SK-N-SH (cell line): ENCODE measurements around the gene UMOD. TPM values are rescaled to one million over a fixed set of nuclear protein-coding genes. Genes with fewer than 3 reads are reported as not detected.

Source experiments
- CTCF ChIA-PET: fragments of 300-600, 350-600 bp; formaldehyde crosslinking; extraction: SDS; loops from one replicate; lab custom pipeline; 2021; lab: Yijun Ruan, JAX
- POLR2A ChIA-PET: fragments of 350-600 bp; sonication (Branson Sonifier 250); formaldehyde crosslinking; extraction: SDS; loops from one replicate; lab custom pipeline; 2020; ENCODE audit warnings: antibody characterized with exemption, inconsistent platforms; lab: Yijun Ruan, JAX
- DNase-seq: peaks from one replicate; pipeline ENCODE4 v3.0.0; 2012
- H2AFZ ChIP-seq: fragments of 200-600 bp; sonication (generic); 2 replicates; pipeline ENCODE4 v1.8.1; 2016; ENCODE audit warnings: antibody characterized with exemption, mild to moderate bottlenecking, low read depth
- H3F3A ChIP-seq: fragments of 200-600 bp; sonication (generic); replicated peaks from 2 replicates; pipeline ENCODE3; 2016; ENCODE audit warnings: antibody characterized with exemption, mild to moderate bottlenecking; ENCODE audit not compliant: insufficient read depth
- H3K27ac ChIP-seq, 2 experiments: fragments of 200-500 bp in 1 of 2; fragments of 200-600 bp in 1 of 2; sonication (Bioruptor generic) in 1 of 2; sonication (generic), shearing (Covaris generic) in 1 of 2; 2 replicates each; pipeline versions ENCODE4 v1.5.1 to v1.6.1; 2014 to 2016; ENCODE audit warnings: low read depth in 2 of 2, inconsistent platforms in 1 of 2, low read length in 1 of 2, mild to moderate bottlenecking in 1 of 2, mixed read lengths in 1 of 2
- H3K27me3 ChIP-seq: fragments of 200-600 bp; sonication (generic), shearing (Covaris generic); 2 replicates; pipeline ENCODE4 v1.6.1; 2016; ENCODE audit warnings: mixed run types; ENCODE audit not compliant: insufficient read depth
- H3K36me3 ChIP-seq, 2 experiments: fragments of 200-500 bp in 1 of 2; fragments of 200-600 bp in 1 of 2; sonication (Bioruptor generic) in 1 of 2; sonication (generic) in 1 of 2; replicated peaks in 1 of 2; 2 replicates each; pipeline versions ENCODE3 to v1.5.1; 2014 to 2016; ENCODE audit warnings: low read length in 1 of 2, mild to moderate bottlenecking in 1 of 2; ENCODE audit not compliant: insufficient read depth in 2 of 2, control insufficient read depth in 1 of 2
- H3K4me1 ChIP-seq, 2 experiments: fragments of 200-500 bp in 1 of 2; fragments of 200-600 bp in 1 of 2; sonication (Bioruptor generic) in 1 of 2; sonication (generic), shearing (Covaris generic) in 1 of 2; 2 replicates each; pipeline versions ENCODE4 v1.5.1 to v1.6.1; 2014 to 2016; ENCODE audit warnings: low read depth in 1 of 2, low read length in 1 of 2, mixed run types in 1 of 2; ENCODE audit not compliant: insufficient read depth in 2 of 2, control insufficient read depth in 1 of 2
- H3K4me2 ChIP-seq: fragments of 200-600 bp; sonication (generic), shearing (Covaris generic); 2 replicates; pipeline ENCODE4 v1.6.1; 2017; ENCODE audit warnings: mixed run types
- H3K4me3 ChIP-seq, 2 experiments: fragments of 200-500 bp in 1 of 2; fragments of 200-600 bp in 1 of 2; sonication (Bioruptor generic) in 1 of 2; sonication (generic), shearing (Covaris generic) in 1 of 2; 2 replicates each; pipeline versions ENCODE4 v1.5.1 to v1.8.1; 2014 to 2016; ENCODE audit warnings: low read depth in 2 of 2, inconsistent platforms in 1 of 2, low read length in 1 of 2, mild to moderate bottlenecking in 1 of 2, mixed read lengths in 1 of 2, moderate library complexity in 1 of 2
- H3K79me2 ChIP-seq: fragments of 200-600 bp; sonication (generic); 2 replicates; pipeline ENCODE4 v1.8.1; 2017; ENCODE audit warnings: mild to moderate bottlenecking; ENCODE audit not compliant: insufficient read depth
- H3K9ac ChIP-seq: fragments of 200-600 bp; sonication (generic); 2 replicates; pipeline ENCODE4 v1.6.1; 2017; ENCODE audit warnings: mixed run types
- H3K9me2 ChIP-seq: fragments of 200-600 bp; sonication (generic); 2 replicates; pipeline ENCODE4 v1.6.1; 2017; ENCODE audit warnings: mixed run types
- H3K9me3 ChIP-seq: fragments of 200-600 bp; sonication (generic); 2 replicates; pipeline ENCODE4 v1.6.1; 2017; ENCODE audit warnings: mixed run types, mild to moderate bottlenecking, moderate library complexity
- H4K20me1 ChIP-seq: fragments of 200-600 bp; sonication (generic); 2 replicates; pipeline ENCODE4 v1.6.1; 2017; ENCODE audit warnings: mild to moderate bottlenecking, mixed run types; ENCODE audit not compliant: insufficient read depth
- FOSL2 ChIP-seq: IDR thresholded peaks from 2 replicates; pipeline ENCODE4 v1.4.0; 2012; ENCODE audit warnings: low read depth, mild to moderate bottlenecking, moderate library complexity, borderline replicate concordance
- FOXJ3 ChIP-seq: sonication (generic); formaldehyde crosslinking; IDR thresholded peaks from 2 replicates; pipeline ENCODE4 v1.5.1; 2020; ENCODE audit warnings: mild to moderate bottlenecking, missing genetic modification reagents
- GATA2 ChIP-seq: sonication (generic); formaldehyde crosslinking; IDR thresholded peaks from 2 replicates; pipeline ENCODE4 v1.5.0; 2020; ENCODE audit warnings: mild to moderate bottlenecking, missing genetic modification reagents
- MEF2A ChIP-seq: IDR thresholded peaks from 2 replicates; pipeline ENCODE4 v1.4.0; 2012; ENCODE audit warnings: low read depth, borderline replicate concordance
- RFX5 ChIP-seq: IDR thresholded peaks from 2 replicates; pipeline ENCODE4 v1.6.1; 2012; ENCODE audit warnings: mild to moderate bottlenecking, improper control_type of control experiment, low read length
- SIN3A ChIP-seq: IDR thresholded peaks from 2 replicates; pipeline ENCODE4 v1.6.1; 2012; ENCODE audit warnings: low read depth, mild to moderate bottlenecking, low read length, moderate library complexity, borderline replicate concordance
- TCF12 ChIP-seq: IDR thresholded peaks from 2 replicates; pipeline ENCODE4 v1.4.0; 2012
- WGBS: methylation state at CpG from one replicate; pipeline ENCODE4 v1.1.6; 2017; ENCODE audit warnings: low lambda C conversion rate; 5-methylcytosine and 5-hydroxymethylcytosine counted together
- polyA plus RNA-seq, 3 experiments: library from polyadenylated mRNA; depleted of rRNA; stranded (reverse); fragments of >200 nt; gene quantifications; 2 replicates each; pipeline ENCODE4 v1.2.3, GENCODE V29; 2012
- TF ChIP-seq, protein P1 (sequence below): IDR thresholded peaks from 2 replicates; pipeline ENCODE4; 2012
- TF ChIP-seq, protein P2 (sequence below): IDR thresholded peaks from 2 replicates; pipeline ENCODE4 v1.4.0; 2012; ENCODE audit warnings: low read depth

UMOD gene
- polyA plus RNA-seq, 1 of the 3 experiments (the other 2 are of a cell fraction): not detected

DNA sequence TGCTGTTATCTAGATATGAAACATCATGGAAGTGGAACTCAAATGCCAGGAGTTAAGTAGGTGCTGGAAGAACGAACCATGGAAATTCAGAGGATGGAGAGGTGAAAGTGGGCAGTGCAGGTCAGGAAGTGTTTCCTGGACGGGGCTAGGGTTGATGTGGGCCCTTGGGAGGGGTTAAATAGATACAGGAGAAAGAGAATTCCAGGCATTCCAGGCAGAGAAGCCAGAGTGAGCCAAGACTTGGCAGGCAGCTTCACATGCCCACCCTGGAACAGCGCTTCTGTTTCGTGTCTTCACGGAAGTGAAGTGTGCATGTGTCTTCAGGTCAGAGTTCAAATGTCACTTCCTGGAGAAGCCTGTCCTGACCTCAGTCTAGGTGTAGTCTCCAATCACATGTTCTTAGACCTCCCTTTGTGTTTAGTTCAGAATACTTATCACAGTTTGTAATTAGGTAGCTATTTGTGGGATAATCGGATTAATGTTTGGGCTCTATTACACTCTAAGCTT, 66.5 kb downstream of the UMOD start:
- POLR2A ChIA-PET: no interaction called here
- no peaks in the 10 kb centered on the region; a peak in 1 of 4 replicates for H3K4me1 ChIP-seq
- H3K36me3 ChIP-seq: no peaks in the 10 kb centered on the region
- no peak overlapping the region for H2AFZ ChIP-seq
- WGBS: 49% methylated on average over 6 of the region's 6 CpGs
- no peak overlapping the region for H3K4me2 ChIP-seq
- no peaks in the 10 kb centered on the region for H3K9me2 ChIP-seq
- no peak overlapping the region for H3K27ac ChIP-seq
- CTCF ChIA-PET: interaction anchor here (0.8 to 1.4 kb wide), 2 partner anchors 14 to 378 kb away, joined by 5 read pairs; no protein-coding TSS in a partner anchor
- no peaks in the 10 kb centered on the region for H4K20me1 ChIP-seq
- no peak overlapping the region for H3K9ac ChIP-seq
- no peaks in the 10 kb centered on the region for H3K27me3 ChIP-seq
- TF ChIP-seq SIN3A (no peak), FOXJ3 (no peak), RFX5 (no peak), GATA2 (CRISPR knock-in tag) (no peak), TCF12 (no peak), MEF2A (no peak), FOSL2 (no peak)
- TF ChIP-seq, protein P1, sequence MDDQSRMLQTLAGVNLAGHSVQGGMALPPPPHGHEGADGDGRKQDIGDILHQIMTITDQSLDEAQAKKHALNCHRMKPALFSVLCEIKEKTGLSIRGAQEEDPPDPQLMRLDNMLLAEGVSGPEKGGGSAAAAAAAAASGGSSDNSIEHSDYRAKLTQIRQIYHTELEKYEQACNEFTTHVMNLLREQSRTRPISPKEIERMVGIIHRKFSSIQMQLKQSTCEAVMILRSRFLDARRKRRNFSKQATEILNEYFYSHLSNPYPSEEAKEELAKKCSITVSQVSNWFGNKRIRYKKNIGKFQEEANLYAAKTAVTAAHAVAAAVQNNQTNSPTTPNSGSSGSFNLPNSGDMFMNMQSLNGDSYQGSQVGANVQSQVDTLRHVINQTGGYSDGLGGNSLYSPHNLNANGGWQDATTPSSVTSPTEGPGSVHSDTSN: no peak
- TF ChIP-seq, protein P2, sequence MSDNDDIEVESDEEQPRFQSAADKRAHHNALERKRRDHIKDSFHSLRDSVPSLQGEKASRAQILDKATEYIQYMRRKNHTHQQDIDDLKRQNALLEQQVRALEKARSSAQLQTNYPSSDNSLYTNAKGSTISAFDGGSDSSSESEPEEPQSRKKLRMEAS: no peak
- DNase-seq: no peak
- no peaks in the 10 kb centered on the region for H3K9me3 ChIP-seq
- H3K79me2 ChIP-seq: no peaks in the 10 kb centered on the region
- H3F3A ChIP-seq: no peaks in the 10 kb centered on the region
- no peak overlapping the region for H3K4me3 ChIP-seq

Other genes starting within 250 kb of the UMOD start
- not detected in 2 replicates for gene GP2, start 25.2 kb downstream of the UMOD start, polyA plus RNA-seq (2012; rRNA removed)
- gene PDILT, start 52.0 kb upstream of the UMOD start, polyA plus RNA-seq (2012; rRNA removed): not detected in 2 replicates
- gene ACSM5, start 56.8 kb upstream of the UMOD start, polyA plus RNA-seq (2012; rRNA removed): not detected in 2 replicates
- not detected in 2 replicates for gene ACSM2A, start 98.8 kb upstream of the UMOD start, polyA plus RNA-seq (2012; rRNA removed)
- not detected in 2 replicates for gene ACSM2B, start 223.7 kb upstream of the UMOD start, polyA plus RNA-seq (2012; rRNA removed)